Fibroblast of mammary gland (primary cell): Measurements from ENCODE around the gene SAMD11.
"Not testable (repeated sequence)": the region's sequence is repeated elsewhere in the genome, so short reads cannot be mapped to it uniquely, and the experiment has no call there.

Experiments
- DNase-seq: peaks from one replicate; pipeline ENCODE4 v3.0.0-alpha.2; 2010; ENCODE audit warnings: low read depth
- H3K4me3 ChIP-seq: 2 replicates; pipeline ENCODE4 v1.5.1; 2011; ENCODE audit warnings: low read depth, mild to moderate bottlenecking, low read length, moderate library complexity; ENCODE audit not compliant: control insufficient read depth
- TF ChIP-seq, protein P1 (sequence below): conservative IDR thresholded peaks from 2 replicates; pipeline ENCODE4 v1.5.1; 2011; ENCODE audit warnings: low read depth, low read length, inconsistent platforms; ENCODE audit not compliant: control insufficient read depth, insufficient read depth

SAMD11 gene

DNA sequence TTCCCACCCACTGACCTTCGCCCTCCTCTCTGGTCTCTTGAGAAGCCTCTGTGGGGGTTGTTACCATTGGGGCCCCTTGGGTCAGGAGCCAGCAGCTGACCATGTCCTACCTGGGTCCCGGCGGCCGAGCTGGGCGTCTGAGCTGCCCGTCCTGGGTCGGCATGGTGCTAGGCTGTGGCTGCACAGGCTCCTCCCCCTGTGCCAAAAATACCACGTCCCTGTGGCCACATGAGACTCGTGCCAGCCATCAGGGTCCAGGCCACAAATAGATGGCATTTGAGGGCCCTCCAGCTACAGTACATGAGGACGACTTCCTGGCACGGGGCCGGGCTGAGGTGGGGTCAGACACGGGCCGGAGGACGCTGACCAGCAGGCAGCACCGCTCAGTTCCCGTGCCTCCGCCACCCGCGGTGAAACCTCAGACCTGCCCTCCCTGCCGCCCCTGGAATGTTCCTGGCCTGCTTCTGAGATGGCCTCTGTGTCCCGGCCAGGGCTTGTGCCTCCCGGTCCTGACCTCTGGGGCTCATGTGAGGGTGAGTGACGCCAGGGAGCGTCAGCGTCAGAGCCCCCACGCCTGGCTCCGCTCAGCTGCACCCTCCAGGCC, 58.3 kb downstream of the SAMD11 start, which contains the start of gene PERM1:
Gene PERM1, minus strand, starts transcription at position 139 of the 604 bp plus-strand sequence. CDS start 1,064 bp downstream, outside the sequence.
- TF ChIP-seq, protein P1, sequence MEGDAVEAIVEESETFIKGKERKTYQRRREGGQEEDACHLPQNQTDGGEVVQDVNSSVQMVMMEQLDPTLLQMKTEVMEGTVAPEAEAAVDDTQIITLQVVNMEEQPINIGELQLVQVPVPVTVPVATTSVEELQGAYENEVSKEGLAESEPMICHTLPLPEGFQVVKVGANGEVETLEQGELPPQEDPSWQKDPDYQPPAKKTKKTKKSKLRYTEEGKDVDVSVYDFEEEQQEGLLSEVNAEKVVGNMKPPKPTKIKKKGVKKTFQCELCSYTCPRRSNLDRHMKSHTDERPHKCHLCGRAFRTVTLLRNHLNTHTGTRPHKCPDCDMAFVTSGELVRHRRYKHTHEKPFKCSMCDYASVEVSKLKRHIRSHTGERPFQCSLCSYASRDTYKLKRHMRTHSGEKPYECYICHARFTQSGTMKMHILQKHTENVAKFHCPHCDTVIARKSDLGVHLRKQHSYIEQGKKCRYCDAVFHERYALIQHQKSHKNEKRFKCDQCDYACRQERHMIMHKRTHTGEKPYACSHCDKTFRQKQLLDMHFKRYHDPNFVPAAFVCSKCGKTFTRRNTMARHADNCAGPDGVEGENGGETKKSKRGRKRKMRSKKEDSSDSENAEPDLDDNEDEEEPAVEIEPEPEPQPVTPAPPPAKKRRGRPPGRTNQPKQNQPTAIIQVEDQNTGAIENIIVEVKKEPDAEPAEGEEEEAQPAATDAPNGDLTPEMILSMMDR: no peak
- no peak for DNase-seq
- H3K4me3 ChIP-seq: no peak within 1 kb of the TSS

DNA sequence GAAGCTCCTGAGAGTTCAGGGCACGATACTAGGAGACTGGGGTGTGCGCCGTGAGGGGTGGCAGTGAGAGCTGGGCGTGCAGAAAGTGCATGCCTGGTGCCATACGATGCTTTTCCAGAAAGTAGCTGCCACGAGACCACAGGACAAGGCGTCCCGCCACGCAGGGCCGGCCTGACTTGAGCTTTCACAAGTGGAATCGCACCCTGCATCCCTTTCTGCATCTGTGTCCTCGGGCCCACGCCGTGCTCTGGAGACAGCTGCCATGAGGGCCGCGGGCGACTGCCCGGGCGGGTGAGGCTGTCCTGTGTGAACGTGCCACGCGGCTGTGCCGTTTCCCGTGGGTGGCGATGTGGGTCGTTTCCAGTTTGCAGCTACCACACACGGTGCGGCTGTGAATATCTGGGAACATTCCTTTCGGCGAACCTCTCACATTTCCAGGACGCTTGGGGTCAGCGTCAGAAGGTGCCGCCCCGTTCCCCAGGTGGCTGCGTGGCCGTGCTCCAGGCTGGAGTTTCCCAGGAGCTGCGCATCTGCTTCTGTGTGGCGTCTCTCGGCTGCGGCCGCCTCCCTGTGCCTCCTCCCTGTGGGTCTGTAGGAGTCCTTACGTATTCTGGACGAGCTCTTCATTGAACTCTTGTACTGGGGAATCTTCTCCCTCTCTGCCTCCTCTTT, 59.2 kb downstream of the SAMD11 start:
- H3K4me3 ChIP-seq: no peak overlapping the region
- no peak for DNase-seq
- TF ChIP-seq, protein P1: no peak

DNA sequence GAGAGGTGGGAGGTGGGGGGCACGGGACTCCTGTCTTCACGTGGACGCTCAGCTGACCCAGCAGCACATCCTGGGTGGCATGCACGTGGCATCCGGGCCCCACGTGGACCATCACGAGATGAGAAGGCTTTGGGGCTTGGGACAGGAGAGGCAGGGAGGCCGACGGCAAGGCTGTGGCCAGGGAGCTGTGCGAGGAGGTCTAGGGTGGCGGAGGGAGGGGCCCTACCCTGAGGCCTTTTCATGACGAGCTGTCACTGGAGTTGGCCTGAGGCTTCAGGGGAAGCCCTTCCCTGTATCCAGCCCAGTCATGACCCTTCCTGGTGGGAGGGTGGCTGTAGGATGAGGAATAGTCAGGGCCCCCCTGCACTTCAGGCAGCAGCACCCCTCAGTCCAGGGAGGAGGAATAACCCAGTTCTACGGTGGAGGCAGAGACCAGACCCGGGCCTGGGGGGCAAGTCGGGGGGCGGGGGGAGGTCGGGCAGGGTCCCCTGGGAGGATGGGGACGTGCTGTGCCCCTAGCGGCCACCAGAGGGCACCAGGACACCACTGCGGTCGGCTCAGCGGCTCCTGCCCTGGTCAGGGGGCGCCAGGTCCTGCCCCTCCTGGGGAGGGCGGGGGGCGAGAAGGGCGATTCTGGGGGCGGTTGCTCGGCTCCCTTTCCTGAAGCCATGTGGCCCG, 60.2 kb downstream of the SAMD11 start:
- no peak overlapping the region for H3K4me3 ChIP-seq
- TF ChIP-seq, protein P1: peak; percentile 65
- DNase-seq: no peak

DNA sequence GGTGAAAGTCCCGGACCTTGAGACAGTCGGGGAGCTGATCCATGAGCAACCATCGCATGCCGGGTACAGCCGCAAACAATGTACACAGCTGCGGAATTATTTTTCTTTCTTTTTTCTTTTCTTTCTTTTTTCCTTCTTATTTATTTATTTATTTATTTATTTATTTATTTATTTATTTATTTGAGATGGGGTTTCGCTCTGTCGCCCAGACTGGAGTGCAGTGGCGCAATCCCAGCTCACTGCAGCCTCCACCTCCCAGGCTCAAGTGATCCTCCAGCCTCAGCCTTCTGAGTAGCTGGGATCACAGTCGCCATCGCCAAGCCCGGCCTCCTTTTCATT, 60.7 kb downstream of the SAMD11 start:
- no peak for DNase-seq
- TF ChIP-seq, protein P1: no peak
- H3K4me3 ChIP-seq: no peak overlapping the region

DNA sequence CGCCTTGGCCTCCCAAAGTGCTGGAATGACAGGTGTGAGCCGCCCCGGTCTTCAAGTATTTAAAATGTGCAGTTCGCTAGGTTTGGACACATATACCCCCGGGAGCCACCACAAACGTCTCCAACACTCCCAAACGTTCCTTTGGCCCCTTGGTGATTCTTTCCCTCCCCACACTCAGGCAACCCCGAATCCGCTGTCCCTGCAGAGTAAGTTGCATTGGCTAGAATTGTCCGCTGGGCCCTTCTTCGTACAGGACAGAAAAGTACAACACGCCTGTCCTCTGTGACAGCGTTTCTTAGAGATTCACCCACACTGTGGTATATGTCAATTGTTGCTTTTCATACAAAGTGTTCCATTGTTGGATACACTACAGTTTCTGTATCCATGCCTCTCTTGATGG, 61.4 kb downstream of the SAMD11 start:
- TF ChIP-seq, protein P1: no peak
- no peak overlapping the region for H3K4me3 ChIP-seq
- no peak for DNase-seq

DNA sequence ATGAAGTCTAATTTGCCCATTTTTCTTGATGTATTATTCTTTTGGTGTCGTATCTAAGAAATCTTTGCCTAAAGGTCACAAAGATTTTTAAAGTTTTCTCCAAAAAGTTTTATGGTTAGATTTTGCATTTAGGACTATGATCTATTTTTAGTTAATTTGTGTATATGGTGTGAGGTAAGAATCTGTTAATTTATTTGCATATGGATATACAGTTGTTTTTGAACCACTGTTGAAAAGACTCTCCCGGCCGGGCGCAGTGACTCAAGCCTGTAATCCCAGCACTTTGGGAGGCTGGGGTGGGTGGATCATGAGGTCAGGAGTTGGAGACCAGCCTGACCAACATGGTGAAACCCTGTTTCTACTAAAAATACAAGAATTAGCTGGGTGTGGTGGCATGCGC, 64.3 kb downstream of the SAMD11 start:
- DNase-seq, H3K4me3 ChIP-seq: not testable (repeated sequence)

DNA sequence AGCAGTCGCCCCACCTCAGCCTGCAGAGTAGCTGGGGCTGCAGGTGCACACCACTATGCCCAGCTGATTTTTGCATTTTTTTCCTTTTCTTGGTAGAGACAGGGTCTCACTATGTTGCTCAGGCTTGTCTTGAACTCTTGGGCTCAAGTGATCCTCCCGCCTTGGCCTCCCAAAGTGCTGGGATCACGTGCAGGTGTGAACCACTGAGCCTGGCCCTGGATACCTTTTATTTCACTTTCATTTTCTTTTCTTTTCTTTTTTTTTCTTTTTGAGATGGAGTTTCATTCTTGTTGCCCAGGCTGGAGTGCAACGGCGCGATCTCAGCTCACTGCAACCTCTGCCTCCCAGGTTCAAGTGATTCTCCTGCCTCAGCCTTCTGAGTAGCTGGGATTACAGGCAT, 67.6 kb downstream of the SAMD11 start:
- not testable (repeated sequence) for DNase-seq, H3K4me3 ChIP-seq

DNA sequence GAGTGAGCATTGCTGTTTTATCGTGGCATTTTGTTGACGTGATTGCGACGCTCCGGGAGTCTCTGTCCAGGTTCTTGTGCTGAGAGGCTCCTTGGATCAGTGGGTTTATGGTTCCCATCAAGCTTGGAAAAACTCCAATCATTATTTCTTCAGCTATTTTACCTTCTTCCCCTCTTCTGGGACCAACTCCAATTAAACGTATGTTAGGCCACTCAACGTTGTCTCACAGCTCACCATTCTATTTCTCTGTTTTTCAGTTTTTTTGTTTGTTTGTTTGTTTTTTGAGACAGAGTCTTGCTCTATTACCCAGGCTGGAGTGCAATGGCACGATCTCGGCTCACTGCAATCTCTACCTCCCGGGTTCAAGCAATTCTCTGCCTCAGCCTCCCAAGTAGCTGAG, 68.2 kb downstream of the SAMD11 start:
- H3K4me3 ChIP-seq: no peak overlapping the region
- no peak for DNase-seq

More for the DNA sequence above, 68.2 kb downstream of the SAMD11 start:
- TF ChIP-seq, protein P1: no peak
